Measurements from ENCODE around the gene UMAD1.

DNA sequence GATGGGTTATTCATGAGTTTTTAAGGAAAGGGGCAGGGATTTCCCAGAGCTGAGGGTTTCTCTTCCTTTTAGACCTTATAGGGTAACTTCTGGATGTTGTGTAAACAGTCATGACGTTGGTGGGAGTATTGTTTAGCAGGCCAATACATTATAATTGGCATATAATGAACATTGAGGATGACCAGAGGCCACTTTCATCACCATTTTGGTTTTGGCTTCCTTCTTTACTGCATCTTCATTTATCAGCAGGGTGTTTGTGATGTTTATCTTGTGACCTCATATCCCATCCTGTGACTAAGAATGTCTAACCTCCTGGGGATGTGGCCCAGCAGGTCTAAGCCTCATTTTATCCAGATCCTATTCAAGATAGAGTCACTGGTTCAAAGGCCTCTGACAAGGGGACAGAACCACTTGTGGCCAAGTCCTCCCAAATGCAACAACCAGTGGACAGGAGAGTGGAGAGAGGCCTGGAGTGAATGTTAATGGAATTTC, 155.1 kb downstream of the UMAD1 start:
- TF ChIP-seq SMC3 (IDR thresholded peaks at IDR 0.05; ENCODE audit: low read length) (no peak), ZNF850 (CRISPR knock-in tag; conservative IDR thresholded peaks at IDR 0.05) (no peak), ATF1 (CRISPR knock-in tag; IDR thresholded peaks at IDR 0.05) (no peak), HOXA7 (CRISPR knock-in tag; IDR thresholded peaks at IDR 0.05) (no peak), POLR2AphosphoS5 (IDR thresholded peaks at IDR 0.05; ENCODE audit: low read depth, low read length) (no peak), ADNP (CRISPR knock-in tag; IDR thresholded peaks at IDR 0.05) (no peak), HMG20A (CRISPR knock-in tag; IDR thresholded peaks at IDR 0.05; ENCODE audit: borderline replicate concordance) (no peak), ZNF101 (CRISPR knock-in tag; IDR thresholded peaks at IDR 0.05; ENCODE audit: borderline replicate concordance, low read depth) (no peak), CEBPB (IDR thresholded peaks at IDR 0.05; ENCODE audit: borderline replicate concordance, low read depth, low read length) (no peak), RXRA (CRISPR knock-in tag; IDR thresholded peaks at IDR 0.05) (no peak), RFX5 (IDR thresholded peaks at IDR 0.05; ENCODE audit: low read depth, low read length) (no peak), KAT2B (IDR thresholded peaks at IDR 0.05; ENCODE audit: borderline replicate concordance, low read depth, low read length) (no peak)
- TF ChIP-seq, protein P1, sequence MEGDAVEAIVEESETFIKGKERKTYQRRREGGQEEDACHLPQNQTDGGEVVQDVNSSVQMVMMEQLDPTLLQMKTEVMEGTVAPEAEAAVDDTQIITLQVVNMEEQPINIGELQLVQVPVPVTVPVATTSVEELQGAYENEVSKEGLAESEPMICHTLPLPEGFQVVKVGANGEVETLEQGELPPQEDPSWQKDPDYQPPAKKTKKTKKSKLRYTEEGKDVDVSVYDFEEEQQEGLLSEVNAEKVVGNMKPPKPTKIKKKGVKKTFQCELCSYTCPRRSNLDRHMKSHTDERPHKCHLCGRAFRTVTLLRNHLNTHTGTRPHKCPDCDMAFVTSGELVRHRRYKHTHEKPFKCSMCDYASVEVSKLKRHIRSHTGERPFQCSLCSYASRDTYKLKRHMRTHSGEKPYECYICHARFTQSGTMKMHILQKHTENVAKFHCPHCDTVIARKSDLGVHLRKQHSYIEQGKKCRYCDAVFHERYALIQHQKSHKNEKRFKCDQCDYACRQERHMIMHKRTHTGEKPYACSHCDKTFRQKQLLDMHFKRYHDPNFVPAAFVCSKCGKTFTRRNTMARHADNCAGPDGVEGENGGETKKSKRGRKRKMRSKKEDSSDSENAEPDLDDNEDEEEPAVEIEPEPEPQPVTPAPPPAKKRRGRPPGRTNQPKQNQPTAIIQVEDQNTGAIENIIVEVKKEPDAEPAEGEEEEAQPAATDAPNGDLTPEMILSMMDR (CRISPR knock-in tag; IDR thresholded peaks at IDR 0.05) = no peak
